ENCODE measurements around the gene HSD11B2.

- TF ChIP-seq CTCF (IDR thresholded peaks at IDR 0.05) (peak in 3 of 5 experiments; percentile 15 to 32 (median 27)), POLR2A (IDR thresholded peaks at IDR 0.05) (no peak), EP300 (IDR thresholded peaks at IDR 0.05) (no peak)
Observed at GRCh38 chr16:67447508-67448076, 16.7 kb downstream of the HSD11B2 start.

Data from tibial nerve (tissue), 4 donors.